ENCODE measurements around the gene DCAF8.

Gene DCAF8

DNA sequence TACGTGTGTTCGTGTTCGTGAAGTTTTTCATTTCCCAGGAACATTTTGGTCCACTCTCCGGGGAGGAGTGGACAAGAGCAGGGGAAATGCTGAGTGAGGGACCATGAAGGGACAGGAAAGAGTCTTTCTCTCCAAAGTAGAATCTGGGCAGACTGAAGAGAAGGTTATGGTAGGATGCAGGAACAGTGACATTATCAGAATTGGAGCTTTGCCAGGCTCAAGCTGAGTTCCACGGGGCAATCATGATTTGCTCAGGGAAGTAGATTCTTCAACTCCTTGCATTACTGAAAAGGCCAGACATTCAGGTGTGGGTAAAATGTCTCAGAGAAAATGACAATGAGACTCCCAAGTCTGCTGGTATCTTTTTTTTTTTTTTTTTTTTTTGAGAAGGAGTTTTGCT lies 94.3 kb downstream of the DCAF8 start:
- DNase-seq (ENCODE audit: insufficient read length, low spot score) (no peak), FAIRE-seq (no peak)
- TF ChIP-seq, protein P1, sequence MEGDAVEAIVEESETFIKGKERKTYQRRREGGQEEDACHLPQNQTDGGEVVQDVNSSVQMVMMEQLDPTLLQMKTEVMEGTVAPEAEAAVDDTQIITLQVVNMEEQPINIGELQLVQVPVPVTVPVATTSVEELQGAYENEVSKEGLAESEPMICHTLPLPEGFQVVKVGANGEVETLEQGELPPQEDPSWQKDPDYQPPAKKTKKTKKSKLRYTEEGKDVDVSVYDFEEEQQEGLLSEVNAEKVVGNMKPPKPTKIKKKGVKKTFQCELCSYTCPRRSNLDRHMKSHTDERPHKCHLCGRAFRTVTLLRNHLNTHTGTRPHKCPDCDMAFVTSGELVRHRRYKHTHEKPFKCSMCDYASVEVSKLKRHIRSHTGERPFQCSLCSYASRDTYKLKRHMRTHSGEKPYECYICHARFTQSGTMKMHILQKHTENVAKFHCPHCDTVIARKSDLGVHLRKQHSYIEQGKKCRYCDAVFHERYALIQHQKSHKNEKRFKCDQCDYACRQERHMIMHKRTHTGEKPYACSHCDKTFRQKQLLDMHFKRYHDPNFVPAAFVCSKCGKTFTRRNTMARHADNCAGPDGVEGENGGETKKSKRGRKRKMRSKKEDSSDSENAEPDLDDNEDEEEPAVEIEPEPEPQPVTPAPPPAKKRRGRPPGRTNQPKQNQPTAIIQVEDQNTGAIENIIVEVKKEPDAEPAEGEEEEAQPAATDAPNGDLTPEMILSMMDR (IDR thresholded peaks at IDR 0.05; ENCODE audit: insufficient read depth, missing control alignments), result no peak

DNA sequence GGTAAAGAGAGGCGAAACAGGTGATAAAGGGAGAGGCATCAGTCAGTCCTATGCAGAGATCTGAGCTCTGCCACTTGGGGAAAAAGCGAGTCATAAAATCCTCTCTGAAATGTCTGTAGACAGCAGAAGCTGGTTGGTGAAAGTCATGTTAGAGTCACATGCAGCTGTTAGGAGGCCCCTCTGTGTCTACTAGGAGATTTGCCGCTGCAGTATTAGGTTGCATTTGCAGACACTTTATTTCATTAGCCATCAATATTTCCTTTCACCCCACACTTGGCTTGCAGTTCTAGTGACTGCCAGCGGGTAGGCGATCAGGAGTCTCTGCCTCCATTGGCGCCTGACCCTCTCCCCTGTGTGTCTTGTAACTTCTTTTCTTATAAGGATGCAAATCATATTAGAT lies 94.8 kb downstream of the DCAF8 start:
- TF ChIP-seq, protein P1 (IDR thresholded peaks at IDR 0.05; ENCODE audit: insufficient read depth, missing control alignments), result no peak
- FAIRE-seq (no peak), DNase-seq (ENCODE audit: insufficient read length, low spot score) (no peak)

DNA sequence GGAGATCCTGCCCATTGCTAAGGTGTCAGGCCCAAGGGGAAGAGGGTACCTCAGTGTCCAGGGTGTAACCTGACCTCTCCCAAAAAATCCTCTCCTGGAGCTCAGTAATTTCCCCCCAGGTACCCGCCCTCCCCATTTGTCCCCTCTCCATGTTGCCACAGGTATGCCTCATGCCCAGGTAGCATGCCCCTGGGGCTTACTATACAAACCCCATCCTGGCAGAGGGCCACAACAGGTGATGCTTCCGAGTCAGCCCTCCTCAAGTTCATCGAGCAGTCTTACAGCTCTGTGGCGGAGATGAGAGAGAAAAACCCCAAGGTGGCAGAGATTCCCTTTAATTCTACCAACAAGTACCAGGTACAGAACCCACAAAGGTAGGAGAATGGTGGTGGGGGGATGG lies 95.3 kb downstream of the DCAF8 start:
- FAIRE-seq, result no peak
- DNase-seq (ENCODE audit: insufficient read length, low spot score), result no peak
- TF ChIP-seq, protein P1 (IDR thresholded peaks at IDR 0.05; ENCODE audit: insufficient read depth, missing control alignments), result no peak

DNA sequence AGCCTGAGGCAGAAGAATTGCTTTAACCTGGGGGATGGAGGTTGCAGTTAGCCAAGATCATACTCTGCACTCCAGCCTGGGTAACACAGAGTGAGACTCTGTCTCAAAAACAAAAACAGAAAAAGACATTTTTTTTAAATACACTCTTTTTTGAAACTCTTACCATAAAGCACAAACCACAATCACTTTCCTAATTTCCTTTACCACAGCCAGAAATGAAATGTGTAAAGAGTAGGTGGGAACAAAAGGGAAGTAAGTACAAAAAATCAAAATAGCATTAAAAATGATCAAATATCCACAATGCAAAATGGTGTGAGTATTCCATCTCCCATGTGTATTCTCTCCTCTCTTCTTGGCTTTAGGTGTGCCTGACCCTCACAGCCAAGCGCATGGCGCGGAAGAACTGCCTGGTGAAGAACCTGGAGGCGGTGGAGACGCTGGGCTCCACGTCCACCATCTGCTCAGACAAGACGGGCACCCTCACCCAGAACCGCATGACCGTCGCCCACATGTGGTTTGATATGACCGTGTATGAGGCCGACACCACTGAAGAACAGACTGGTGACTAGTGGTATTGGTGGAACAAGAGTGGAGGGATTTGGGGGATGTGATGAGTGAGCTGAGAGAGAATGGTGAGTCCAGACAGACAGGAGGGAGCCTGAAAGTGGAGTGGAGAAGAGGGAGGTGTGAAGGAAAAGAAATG lies 96.0 kb downstream of the DCAF8 start:
- DNase-seq (ENCODE audit: insufficient read length, low spot score), result no peak
- TF ChIP-seq, protein P1 (IDR thresholded peaks at IDR 0.05; ENCODE audit: insufficient read depth, missing control alignments), result no peak
- FAIRE-seq, result no peak

Data from D721Med (cell line).